B cell (primary cell): Measurements from ENCODE around the gene ACSF2.

Experiments used
- EZH2 ChIP-seq: IDR thresholded peaks from 2 replicates; pipeline ENCODE4 v1.6.1; 2012; ENCODE audit warnings: borderline replicate concordance, low read depth, mild to moderate bottlenecking, moderate library complexity, low read length; ENCODE audit not compliant: insufficient read depth, poor library complexity, severe bottlenecking
- TF ChIP-seq, protein P1 (sequence below): fragments of 200-600 bp; IDR thresholded peaks from one replicate; pipeline ENCODE4 v1.8.0; 2022; ENCODE audit warnings: antibody characterized with exemption, mild to moderate bottlenecking

DNA sequence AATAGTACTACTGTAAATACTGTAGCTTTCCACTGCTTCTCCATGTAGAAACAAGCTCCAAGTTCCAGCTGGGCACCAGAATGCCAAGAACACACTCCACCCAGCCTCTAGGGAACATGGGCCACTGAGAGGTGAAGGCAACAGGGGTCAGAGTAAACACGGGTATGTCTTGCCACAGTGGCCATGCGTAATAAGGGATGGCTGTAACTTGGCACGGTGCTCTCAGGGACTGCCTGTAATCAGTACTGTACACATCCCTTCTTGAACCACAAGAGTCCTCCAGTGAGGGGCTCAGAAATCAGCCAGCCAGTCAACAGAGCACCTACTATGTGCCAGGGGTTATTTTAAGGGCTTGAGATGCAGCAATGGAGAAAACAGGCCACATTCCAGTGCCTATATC is 39.5 kb upstream of the ACSF2 start:
- TF ChIP-seq, protein P1, sequence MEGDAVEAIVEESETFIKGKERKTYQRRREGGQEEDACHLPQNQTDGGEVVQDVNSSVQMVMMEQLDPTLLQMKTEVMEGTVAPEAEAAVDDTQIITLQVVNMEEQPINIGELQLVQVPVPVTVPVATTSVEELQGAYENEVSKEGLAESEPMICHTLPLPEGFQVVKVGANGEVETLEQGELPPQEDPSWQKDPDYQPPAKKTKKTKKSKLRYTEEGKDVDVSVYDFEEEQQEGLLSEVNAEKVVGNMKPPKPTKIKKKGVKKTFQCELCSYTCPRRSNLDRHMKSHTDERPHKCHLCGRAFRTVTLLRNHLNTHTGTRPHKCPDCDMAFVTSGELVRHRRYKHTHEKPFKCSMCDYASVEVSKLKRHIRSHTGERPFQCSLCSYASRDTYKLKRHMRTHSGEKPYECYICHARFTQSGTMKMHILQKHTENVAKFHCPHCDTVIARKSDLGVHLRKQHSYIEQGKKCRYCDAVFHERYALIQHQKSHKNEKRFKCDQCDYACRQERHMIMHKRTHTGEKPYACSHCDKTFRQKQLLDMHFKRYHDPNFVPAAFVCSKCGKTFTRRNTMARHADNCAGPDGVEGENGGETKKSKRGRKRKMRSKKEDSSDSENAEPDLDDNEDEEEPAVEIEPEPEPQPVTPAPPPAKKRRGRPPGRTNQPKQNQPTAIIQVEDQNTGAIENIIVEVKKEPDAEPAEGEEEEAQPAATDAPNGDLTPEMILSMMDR = no peak
- no peak for TF ChIP-seq EZH2
